DMS153 (cell line): ENCODE data around the gene EPN3.
A peak's percentile ranks its signal among the peaks of the same experiment; 100 is the strongest.

ENCODE experiments used
- DNase-seq: peaks from one replicate; lab custom pipeline; 2025; lab: John Stamatoyannopoulos, UW

EPN3 gene

DNA sequence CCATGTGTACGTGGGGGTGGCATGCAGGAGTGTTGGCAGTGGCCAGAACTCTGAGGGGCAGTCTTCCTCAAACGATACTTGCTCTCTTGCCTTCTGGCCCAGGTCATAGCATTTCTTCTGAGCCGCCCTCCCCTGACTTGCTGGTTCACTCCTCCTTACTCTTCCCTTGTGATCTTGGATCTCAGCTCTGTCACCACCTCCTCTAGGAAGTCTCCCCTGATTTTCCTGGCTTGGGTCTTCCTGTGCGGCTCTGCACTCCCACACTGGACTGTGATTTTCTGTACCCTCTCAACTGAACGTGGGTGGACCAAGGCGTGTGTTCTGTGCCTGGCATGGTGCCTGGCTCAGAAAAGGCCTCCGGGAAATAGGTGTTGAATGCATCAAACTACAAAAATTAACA is 2.9 kb downstream of the EPN3 start:
- no peak for DNase-seq

DNA sequence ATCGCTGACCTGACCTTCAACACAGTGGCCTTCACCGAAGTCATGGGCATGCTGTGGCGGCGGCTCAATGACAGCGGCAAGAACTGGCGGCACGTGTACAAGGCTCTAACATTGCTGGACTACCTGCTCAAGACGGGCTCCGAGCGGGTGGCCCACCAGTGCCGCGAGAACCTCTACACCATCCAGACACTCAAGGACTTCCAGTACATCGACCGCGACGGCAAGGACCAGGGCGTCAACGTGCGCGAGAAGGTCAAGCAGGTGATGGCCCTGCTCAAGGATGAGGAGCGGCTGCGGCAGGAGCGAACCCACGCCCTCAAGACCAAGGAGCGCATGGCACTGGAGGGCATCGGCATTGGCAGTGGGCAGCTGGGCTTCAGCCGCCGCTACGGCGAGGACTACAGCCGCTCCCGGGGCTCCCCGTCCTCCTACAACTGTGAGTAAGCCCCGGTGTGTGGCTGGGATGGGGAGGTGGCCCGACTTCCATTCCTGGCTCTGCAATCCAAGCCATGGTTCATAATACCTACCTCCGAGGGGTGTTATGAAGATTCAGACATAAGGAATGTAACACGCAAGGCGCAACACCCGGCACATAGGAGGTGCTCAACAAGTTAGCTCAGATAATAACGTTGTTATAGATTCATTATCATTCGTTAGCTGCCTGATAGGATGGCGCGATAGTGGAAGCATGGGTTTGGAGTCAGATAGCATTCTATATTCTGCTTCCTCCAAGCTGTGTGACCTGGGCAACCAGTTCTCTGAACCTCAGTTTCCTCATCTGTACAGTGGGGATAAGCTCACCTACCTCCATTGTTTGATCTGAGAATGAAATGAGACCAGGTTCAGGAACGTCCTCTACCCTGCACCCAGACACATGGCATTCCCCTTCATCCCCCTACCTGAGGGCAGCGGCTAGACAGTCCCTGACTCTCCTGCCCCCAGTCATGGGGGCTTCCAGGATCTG is 4.4 kb downstream of the EPN3 start:
- no peak for DNase-seq

DNA sequence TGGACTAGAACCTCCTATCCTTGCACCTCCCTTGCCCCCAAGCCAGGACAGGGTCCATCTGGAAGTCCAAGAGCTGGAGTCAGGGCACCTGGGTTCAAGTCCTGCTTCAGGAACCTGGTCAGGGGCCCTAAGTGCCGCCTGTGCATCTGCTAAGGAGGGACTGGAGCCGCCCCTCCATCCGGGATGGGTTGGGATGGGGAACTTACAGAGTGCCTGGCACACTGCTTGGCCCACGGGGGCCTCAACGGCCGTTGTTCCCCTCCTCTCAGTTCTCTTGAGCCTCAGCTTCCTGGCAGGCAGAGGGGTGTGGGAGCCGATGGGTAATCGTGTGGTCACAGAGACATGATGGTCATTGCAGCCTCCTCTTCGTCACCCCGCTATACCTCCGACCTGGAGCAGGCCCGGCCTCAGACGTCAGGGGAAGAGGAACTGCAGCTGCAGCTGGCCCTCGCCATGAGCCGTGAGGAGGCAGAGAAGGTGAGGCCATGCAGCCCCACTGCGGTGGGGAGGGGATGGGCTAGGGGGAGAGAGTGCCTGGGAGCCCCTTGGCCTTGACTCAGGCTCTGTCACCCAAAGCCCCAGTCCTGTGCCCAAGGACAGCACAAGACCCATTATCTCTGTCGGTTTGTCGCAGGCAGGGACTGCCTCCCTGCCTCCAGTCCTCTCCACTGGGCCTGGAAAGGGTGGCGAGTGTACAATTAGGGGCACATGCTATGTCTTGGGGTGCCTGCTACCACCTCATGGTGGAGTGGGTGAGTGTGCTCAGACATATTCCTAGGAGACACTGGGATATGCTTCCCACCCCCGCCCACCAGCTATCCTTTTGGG is 5.4 kb downstream of the EPN3 start:
- no peak for DNase-seq

DNA sequence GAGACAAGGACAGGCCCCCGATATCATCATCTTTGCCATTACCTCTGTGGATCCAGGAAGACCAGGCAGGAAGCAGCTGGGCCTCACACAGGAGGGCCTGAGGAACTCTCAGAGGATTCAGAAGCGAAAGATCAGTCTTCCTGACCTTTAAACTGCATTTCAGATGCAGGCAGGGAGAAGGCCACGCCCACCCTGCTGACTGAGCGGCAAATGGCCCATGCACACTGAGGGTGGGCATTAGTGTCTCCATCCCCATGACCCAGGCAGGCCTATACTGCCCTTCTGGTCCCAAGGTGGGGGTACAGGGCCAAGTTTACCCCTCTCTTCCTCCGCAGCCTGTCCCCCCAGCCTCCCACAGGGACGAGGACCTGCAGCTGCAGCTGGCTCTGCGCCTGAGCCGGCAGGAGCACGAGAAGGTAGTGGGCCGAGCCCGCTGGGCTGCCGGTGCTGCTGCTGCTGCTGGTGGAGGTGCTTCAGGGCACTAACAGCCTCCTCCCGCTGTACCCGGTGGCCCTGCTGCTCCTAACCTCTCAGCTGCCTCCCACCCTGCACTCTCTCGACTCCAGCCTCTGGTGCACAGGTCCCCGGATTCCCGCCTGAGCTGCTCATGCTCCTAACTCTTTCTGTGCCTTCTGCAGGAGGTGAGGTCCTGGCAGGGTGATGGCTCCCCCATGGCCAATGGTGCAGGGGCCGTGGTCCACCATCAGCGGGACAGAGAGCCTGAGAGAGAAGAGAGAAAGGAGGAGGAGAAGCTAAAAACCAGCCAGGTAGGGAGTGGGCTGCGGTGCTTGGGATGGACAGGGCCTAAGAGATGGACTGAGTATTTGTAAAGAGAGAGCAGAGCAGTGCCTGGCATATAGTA is 6.2 kb downstream of the EPN3 start:
- no peak for DNase-seq

DNA sequence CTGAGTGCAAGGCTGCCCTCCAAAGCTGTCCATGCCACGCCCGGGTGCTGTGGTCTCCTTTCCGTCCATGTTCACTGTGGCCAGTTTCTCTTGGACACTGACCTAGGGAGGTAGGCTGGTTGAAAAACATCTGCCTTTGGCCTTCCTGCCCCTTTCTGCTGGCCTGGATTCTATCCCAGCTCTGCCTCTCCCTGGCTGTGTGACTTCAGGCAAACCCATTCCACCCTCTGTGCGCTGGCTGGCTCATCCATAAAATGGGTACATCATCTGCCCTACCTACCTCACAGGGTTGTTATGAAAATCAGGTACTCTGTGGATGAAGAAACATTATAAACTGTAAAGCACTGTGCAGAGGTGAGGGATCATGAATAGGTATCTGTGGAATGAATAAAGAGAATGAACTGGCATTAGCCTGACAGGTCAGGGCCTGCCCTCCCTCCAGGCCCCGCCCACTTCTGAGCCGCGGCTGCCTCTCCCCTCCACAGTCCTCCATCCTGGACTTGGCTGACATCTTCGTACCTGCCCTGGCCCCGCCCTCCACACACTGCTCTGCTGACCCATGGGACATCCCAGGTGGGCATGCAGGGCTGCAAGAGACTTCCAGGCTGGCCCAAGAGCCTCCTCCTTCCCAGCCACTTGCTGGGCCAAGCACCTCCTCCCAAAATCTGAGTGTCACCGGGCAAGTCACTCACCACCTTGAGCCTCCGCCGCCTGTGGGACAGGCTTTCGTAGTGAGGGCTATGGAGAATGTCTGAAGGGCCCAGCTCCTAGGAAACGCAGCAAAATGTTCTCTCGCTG is 7.4 kb downstream of the EPN3 start:
- peak; percentile 8 for DNase-seq

DNA sequence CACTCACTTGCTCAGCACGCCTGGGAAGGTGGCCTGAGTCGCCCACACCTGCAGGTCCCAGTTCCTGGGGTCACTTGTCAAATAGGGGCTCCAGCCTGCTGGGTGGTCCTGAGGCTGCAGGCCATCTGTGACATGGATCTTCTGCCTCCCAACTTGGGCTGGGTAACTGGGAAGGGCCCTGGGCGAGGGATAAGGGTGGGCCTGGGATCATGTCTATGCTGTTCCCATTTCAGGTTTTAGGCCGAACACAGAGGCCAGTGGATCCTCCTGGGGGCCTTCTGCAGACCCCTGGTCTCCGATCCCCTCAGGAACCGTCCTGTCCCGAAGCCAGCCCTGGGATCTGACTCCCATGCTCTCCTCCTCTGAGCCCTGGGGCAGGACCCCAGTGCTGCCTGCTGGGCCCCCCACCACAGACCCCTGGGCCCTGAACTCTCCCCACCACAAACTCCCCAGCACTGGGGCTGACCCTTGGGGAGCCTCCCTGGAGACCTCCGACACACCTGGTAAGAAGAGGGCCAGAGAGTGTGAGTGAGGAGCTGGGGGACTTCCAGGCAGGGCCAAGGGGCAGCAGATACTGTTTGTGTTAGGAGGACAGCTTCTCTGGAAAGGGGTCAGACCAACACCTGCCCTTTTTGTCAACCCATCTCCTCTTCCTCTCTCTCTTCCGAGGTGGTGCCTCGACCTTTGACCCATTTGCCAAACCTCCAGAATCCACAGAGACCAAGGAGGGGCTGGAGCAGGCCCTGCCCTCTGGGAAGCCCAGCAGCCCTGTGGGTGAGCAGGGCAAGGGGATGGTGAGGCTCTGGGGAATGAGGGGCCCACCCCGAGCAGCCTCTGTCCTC is 8.2 kb downstream of the EPN3 start:
- DNase-seq: no peak

DNA sequence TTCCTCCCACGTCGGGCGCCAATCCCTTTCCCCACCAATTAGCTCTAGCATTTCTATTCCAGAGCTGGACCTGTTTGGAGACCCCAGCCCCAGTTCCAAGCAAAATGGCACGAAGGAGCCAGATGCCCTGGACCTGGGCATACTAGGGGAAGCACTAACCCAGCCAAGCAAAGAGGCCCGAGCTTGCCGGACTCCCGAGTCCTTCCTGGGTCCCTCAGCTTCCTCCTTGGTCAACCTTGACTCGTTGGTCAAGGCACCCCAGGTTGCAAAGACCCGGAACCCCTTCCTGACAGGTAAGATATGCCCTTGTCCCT is 8.8 kb downstream of the EPN3 start:
- no peak for DNase-seq

DNA sequence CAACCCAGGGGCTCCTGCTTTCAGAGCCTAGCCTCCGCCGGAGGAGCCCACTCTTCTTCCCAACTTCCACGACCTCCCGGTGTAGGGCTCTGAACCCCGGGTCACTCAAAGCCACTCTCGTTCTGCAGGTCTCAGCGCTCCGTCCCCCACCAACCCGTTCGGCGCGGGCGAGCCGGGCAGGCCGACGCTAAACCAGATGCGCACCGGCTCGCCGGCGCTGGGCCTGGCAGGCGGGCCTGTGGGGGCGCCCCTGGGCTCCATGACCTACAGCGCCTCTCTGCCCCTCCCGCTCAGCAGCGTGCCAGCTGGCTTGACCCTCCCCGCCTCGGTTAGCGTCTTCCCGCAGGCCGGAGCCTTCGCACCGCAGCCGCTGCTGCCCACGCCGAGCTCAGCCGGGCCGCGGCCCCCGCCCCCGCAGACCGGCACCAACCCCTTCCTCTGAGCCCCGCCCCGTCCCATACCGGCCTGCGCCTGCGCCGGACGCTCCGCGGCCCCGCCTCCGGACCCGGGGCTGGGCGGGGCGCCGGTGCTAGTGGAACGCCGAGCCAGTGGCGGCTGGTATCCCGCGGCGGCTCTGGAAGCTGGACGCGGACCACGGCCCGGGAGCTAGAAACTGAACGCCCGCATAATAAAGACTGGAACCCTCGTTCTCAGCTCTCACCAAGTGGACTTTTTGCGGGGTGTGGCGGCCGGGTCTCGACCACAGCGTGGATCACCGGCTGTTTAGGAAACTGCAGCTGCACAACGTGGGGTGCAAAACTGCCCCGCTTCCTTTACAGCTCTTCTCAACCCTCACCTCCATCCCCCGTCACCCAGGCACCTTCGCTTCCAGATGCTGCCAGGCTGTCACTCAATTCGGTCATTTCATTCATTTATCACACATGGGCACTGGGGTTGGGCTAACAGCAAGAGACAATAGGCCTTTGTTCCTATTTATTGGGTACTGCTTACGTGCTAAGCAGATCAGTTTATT is 9.5 kb downstream of the EPN3 start:
- DNase-seq: peak; percentile 62

DNA sequence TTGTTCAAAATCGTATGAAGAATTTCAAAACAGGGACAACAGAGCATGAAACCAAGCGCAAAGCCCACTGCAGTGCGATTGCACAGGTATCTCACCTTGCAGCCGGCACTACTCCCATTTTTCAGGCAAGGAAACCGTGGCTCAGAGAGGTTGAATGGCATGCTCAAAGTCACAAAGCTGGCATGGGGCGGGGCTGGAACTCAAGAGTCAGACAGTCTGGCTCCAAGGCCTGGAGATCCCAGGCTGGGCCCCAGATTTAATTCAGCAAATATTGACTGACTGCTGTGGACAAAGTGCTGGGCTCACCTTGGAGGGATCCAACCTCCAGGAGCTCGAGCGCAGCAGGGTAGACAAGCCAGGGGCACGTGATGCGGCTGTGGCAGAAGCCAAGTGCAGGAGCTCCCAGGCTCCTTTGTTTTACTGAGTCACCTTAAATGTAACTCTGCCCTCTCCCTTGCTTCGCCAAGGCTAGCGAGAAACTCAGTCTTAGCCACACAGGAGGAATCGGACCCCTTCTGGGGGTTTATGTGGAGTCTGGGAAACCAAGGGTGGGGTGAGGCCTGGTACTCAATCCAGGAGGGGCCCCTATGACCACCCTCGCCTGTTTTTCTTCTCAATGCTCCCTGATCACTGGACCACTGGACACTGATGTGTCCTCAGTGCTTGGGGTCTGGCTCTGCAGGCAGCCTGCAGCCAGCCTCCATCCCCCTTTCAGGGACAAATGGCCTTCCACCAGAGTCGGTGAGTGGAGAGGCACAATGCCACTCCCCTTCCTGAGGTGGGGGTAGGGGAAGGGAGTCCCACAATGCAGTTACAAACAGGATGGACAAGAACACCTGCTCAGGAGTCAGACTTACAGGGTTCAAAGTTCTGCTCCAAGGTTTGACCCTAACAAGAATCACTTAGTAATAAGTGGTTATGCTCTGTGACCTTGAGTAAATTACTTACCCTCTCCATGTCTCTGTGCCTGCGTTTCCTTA is 10.6 kb downstream of the EPN3 start:
- peak; percentile 68 for DNase-seq

DNA sequence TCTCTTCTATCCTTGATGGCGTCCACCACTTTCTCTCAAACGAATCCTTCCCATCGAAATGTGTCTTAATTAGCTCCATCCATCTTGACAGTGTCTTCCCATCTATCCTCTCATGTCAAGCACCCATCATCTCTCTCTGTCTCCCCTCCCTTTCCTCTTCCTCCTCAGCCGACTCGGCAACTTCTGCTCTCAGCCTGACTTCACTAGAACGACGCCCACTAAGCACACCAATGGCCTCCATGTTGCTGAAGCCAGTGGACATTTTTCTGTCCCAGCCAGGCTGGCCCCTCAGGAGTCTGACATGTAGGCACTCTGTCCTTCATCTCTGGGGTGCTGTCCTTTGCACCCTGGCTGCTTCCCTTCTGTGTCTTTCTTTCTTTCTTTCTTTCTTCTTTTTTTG is 12.0 kb downstream of the EPN3 start:
- no peak for DNase-seq

DNA sequence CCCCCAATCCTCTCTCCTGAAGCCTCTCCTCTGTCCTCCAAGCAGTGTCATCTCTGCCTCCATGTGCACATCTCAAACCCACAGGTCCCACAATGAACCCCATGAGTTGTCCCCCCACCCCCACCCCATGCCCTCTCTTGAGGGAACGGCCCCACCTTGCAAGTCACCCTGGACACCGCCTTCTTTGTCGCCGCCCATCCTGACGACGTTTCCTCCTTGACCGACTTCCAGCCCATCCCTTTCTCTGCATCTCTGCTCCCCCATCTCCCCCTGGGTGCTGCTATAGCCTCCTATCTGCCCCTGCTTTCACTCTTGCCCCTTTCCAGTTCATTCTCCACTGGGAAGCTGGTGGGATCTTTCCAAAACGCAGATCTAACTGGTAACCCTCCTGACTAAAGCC is 12.8 kb downstream of the EPN3 start:
- no peak for DNase-seq

DNA sequence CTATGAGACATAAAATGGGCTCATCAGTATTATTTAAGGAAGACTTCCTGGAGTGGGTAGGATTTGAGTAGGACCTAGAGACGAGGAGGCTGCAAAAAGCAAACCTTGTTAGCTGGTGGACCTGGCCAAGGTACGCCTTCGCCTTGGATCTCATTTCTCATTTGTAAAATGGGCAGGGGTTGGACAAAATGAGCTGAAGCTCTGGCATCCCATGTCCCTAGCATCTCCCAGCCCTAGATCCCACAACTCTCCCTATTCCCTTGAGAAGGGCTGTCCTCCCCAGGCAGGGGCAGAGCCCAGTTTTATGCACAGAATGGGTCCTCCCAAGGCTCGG is 14.1 kb downstream of the EPN3 start:
- DNase-seq: no peak

DNA sequence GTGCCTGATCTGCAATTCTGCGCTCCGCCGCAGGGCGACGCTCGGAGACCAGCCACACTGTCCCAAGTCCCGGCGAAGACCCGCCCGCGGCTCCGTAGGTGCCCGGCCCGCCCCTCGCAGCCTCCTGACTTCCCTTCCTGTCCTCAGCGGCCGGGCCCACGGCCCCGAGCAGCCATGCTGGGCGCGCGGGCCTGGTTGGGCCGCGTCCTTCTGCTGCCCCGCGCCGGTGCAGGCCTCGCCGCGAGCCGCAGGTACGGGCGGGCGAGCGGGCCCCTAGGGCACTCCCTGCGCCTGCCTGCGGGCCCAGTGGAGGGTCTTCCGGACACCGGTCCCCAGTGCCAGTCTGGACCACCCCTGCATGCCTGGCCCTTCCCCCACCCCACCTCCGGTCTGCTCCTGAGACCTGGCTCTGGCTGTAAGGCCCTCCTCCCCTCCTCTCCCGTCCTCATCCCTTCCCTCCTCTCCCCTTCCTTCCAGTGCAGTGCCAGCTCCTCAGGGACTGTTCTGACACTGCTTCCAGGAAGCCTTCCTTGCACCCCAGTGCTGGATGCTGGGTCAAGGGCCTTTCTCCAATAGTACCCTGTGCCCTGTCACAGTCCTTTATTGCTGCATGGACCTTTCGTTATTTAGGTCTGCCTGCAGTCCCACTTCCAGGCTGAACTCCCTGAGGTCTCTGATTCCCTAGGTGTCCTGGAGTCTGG is 14.7 kb downstream of the EPN3 start, which contains the start of gene SPATA20:
Gene SPATA20 (plus strand): TSS at position 140 of the 701 bp plus-strand sequence. CDS start 35 bp downstream, at position 175.
- peak; percentile 81 for DNase-seq

DNA sequence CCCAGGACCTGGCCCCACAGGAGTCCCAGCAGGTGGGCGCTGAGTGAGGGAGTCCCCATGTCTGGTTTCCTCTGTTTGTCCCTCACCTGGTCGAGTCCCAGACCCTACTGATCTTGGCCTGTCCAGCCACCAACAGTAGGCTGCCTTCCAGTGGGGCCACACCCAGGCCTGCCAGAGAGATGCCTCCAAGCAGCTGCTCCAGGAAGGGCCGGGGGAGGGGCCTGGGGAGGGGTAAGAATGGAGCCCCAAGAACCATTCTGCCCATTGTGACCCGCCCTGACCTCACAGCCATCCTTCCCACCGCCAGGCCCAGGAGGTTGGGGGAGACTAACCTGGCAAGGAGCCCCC is 15.2 kb downstream of the EPN3 start:
- no peak for DNase-seq

DNA sequence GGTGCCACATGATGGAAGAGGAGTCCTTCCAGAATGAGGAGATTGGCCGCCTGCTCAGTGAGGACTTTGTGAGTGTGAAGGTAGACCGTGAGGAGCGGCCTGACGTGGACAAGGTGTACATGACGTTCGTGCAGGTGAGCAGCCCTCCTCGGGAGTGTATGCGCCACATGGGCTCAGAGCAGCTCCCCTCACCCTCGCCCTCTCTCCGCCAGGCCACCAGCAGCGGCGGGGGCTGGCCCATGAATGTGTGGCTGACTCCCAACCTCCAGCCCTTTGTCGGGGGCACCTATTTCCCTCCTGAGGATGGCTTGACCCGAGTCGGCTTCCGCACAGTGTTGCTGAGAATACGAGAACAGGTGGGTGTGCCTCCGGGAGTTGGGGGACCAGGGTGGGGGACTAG is 16.3 kb downstream of the EPN3 start:
- DNase-seq: no peak

DNA sequence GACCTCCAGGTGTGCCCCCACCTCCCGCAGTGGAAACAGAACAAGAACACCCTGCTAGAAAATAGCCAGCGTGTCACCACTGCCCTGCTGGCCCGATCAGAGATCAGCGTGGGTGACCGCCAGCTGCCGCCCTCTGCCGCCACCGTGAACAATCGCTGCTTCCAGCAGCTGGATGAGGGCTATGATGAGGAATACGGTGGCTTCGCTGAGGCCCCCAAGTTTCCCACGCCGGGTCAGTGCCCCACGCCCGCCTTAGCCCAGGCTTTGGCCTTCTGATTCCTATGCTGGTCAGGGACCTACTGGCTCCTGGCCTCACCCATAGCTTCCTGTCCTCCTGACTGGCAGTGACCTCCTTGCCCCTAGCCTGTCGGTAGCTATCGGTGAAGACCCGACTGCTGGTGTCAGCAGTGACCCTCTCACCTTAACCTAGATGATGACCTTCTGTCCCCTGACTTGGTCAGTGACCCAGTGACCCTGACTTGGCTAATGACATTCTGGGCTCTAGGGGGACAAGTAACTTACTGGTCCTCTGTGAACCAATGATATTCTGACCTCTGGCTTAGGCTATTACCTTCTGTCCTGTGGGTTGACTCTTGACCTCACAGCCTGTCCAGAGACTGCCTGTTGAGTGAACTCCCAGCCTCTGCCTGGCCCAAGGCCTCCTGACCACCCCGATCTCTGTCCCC is 16.9 kb downstream of the EPN3 start:
- no peak for DNase-seq

DNA sequence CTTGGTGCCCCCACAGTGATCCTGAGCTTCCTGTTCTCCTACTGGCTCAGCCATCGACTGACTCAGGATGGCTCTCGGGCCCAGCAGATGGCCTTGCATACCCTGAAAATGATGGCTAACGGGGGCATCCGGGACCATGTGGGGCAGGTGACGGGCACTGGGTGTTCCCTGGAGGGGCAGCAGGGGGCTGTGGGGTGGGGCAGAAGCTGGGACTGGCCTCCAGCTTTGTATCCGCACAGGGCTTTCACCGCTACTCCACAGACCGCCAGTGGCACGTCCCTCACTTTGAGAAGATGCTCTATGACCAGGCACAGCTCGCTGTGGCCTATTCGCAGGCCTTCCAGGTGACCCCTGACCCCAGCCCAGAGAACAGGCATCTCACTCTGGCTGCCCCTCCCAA is 17.4 kb downstream of the EPN3 start:
- DNase-seq: no peak
